PC-3 (cell line): ENCODE data around the gene ATP2B3.

ENCODE experiments used
- CTCF ChIP-seq: fragments of 300-600 bp; sonication (generic); conservative IDR thresholded peaks from 2 replicates; pipeline ENCODE4 v1.5.1; 2017; ENCODE audit warnings: antibody characterized with exemption, low read depth, mild to moderate bottlenecking, low read length
- EZH2phosphoT487 ChIP-seq: fragments of 300-600 bp; sonication (generic); IDR thresholded peaks from 2 replicates; pipeline ENCODE4 v1.6.1; 2018; ENCODE audit warnings: mild to moderate bottlenecking, antibody characterized with exemption, low read length, borderline replicate concordance

GRCh38 chrX:153561337-153561736, 43.9 kb downstream of the ATP2B3 start:
- TF ChIP-seq CTCF (no peak), EZH2phosphoT487 (no peak)
